Measurements from ENCODE around the gene KRTAP5-6. TPM values are rescaled to one million over a fixed set of nuclear protein-coding genes. Genes with fewer than 3 reads are reported as not detected.

The KRTAP5-6 gene
- total RNA-seq, 1 donor from 2014 or later, result not detected

DNA sequence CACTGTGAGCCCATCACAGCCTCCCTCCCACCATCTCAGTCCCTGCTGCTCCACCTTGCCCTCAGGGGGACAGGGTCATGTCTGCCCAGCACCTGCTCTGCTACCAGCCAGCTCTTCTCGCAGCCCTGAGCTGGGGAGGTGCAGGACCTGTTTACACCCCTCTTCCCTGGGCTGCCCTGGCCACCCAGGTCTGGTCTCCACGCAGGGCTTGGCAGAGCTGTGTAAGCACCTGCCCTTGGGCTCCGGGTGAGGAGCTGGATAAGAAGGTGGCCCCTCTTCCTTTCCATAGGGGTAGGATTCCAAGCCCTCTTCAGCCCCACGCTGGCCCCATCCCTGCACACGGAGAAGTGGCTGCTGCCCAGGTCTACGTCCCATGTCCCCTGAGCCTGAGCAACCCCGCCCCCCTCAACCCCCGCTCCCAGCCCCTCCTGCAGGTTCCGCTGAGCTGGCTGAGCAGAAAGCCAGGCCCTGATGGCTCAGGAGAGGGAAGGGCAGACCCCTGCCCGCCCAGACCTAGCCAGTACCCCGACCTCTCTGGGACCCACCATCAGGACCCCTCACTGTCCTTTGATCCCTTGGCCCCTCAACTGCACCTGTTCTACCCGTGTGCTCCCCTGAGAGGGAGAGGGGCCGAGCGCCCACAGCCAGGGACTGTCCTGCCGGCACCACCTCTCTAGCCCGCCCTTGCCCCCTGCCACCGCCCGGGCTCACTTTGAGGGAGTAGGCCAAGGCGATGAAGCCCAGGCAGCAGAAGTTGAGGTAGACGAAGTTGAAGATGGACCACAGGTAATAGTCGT, 50.2 kb downstream of the KRTAP5-6 start:
- intact Hi-C loops (cut with micrococcal nuclease), result no loop called here

Other genes with a start within 250 kb of the KRTAP5-6 start
- 39.6 and 41.3 TPM in 2 replicates for gene MOB2, start 210.4 kb upstream of the KRTAP5-6 start, total RNA-seq
- gene DUSP8, start 124.9 kb upstream of the KRTAP5-6 start, total RNA-seq, result 0.30 and 0.80 TPM in 2 replicates
- not detected in 2 replicates for gene KRTAP5-1, start 111.9 kb upstream of the KRTAP5-6 start, total RNA-seq
- gene KRTAP5-2, start 98.9 kb upstream of the KRTAP5-6 start, total RNA-seq, result not detected in 2 replicates
- gene KRTAP5-3, start 88.7 kb upstream of the KRTAP5-6 start, total RNA-seq, result not detected in 2 replicates
- not detected in 2 replicates for gene KRTAP5-4, start 75.1 kb upstream of the KRTAP5-6 start, total RNA-seq
- gene KRTAP5-5, start 67.4 kb upstream of the KRTAP5-6 start, total RNA-seq, result not detected in 2 replicates
- gene IFITM10, start 53.4 kb downstream of the KRTAP5-6 start, total RNA-seq, result 0.66 and 0.68 TPM in 2 replicates
- gene CTSD, start 66.7 kb downstream of the KRTAP5-6 start, total RNA-seq, result 118 and 121 TPM in 2 replicates
- gene SYT8, start 137.8 kb downstream of the KRTAP5-6 start, total RNA-seq, result not detected in 2 replicates
- gene TNNI2, start 141.8 kb downstream of the KRTAP5-6 start, total RNA-seq, result 0.70 and 0.75 TPM in 2 replicates
- 600 and 607 TPM in 2 replicates for gene LSP1, start 155.9 kb downstream of the KRTAP5-6 start, total RNA-seq
- gene PRR33, start 194.7 kb downstream of the KRTAP5-6 start, total RNA-seq, result not detected in 2 replicates
- gene TNNT3, start 222.5 kb downstream of the KRTAP5-6 start, total RNA-seq, result 4.9 and 7.3 TPM in 2 replicates